GM23248 (cell line): ENCODE measurements around the gene SLC12A4. TPM values are rescaled to one million over a fixed set of nuclear protein-coding genes. Genes with fewer than 3 reads are reported as not detected.
"Not testable (repeated sequence)": the region's sequence is repeated elsewhere in the genome, so short reads cannot be mapped to it uniquely, and the experiment has no call there.

Source experiments
- DNase-seq: peaks from one replicate; pipeline ENCODE4 v3.0.0-alpha.2; 2015
- H2AFZ ChIP-seq: fragments of 200-600 bp; sonication (generic); 2 replicates; pipeline ENCODE4 v1.6.1; 2016; ENCODE audit warnings: antibody characterized with exemption
- H3F3A ChIP-seq: fragments of 200-600 bp; sonication (generic); 2 replicates; pipeline ENCODE4 v1.6.1; 2016; ENCODE audit warnings: mild to moderate bottlenecking, antibody characterized with exemption, mixed run types; ENCODE audit not compliant: insufficient read depth
- H3K27ac ChIP-seq: fragments of 200-600 bp; sonication (generic); 2 replicates; pipeline ENCODE4 v1.5.1; 2016; ENCODE audit warnings: mild to moderate bottlenecking
- H3K27me3 ChIP-seq: fragments of 200-600 bp; sonication (generic); replicated peaks from 2 replicates; pipeline ENCODE4 v1.6.1; 2016; ENCODE audit warnings: mild to moderate bottlenecking; ENCODE audit not compliant: insufficient read depth
- H3K36me3 ChIP-seq: fragments of 200-600 bp; sonication (generic); 2 replicates; pipeline ENCODE4 v1.6.1; 2016; ENCODE audit warnings: low read depth, mild to moderate bottlenecking
- H3K4me1 ChIP-seq: fragments of 200-600 bp; sonication (generic); 2 replicates; pipeline ENCODE4 v1.6.1; 2016; ENCODE audit warnings: mild to moderate bottlenecking; ENCODE audit not compliant: insufficient read depth
- H3K4me2 ChIP-seq: fragments of 200-600 bp; sonication (generic); one replicate; pipeline ENCODE4 v1.6.1; 2016; ENCODE audit warnings: mild to moderate bottlenecking; ENCODE audit not compliant: unreplicated experiment
- H3K4me3 ChIP-seq: fragments of 200-600 bp; sonication (generic); 2 replicates; pipeline ENCODE4 v1.5.1; 2016; ENCODE audit warnings: mild to moderate bottlenecking
- H3K79me2 ChIP-seq: fragments of 200-600 bp; sonication (generic); 2 replicates; pipeline ENCODE4 v1.6.1; 2016; ENCODE audit warnings: mild to moderate bottlenecking; ENCODE audit not compliant: insufficient read depth
- H3K9ac ChIP-seq: fragments of 200-600 bp; sonication (generic); 2 replicates; pipeline ENCODE4 v1.6.1; 2016; ENCODE audit warnings: mild to moderate bottlenecking
- H3K9me2 ChIP-seq: fragments of 200-600 bp; sonication (generic); 2 replicates; pipeline ENCODE4 v1.6.1; 2016; ENCODE audit warnings: mixed run types, mild to moderate bottlenecking, moderate library complexity; ENCODE audit not compliant: insufficient read depth
- H3K9me3 ChIP-seq: fragments of 200-600 bp; sonication (generic); one replicate; pipeline ENCODE4 v1.6.1; 2017; ENCODE audit warnings: low read depth
- H4K20me1 ChIP-seq: fragments of 200-600 bp; sonication (generic); 2 replicates; pipeline ENCODE4 v1.6.0; 2016; ENCODE audit not compliant: insufficient read depth
- EZH2 ChIP-seq: fragments of 200-600 bp; sonication (generic); IDR thresholded peaks from 2 replicates; pipeline ENCODE4 v1.6.1; 2018; ENCODE audit warnings: antibody characterized with exemption, mild to moderate bottlenecking; ENCODE audit not compliant: insufficient read depth, poor library complexity, severe bottlenecking
- EZH2phosphoT487 ChIP-seq: fragments of 200-600 bp; sonication (generic); IDR thresholded peaks from 2 replicates; pipeline ENCODE4 v1.6.1; 2018; ENCODE audit warnings: antibody characterized with exemption, moderate library complexity, mild to moderate bottlenecking, low read depth; ENCODE audit not compliant: insufficient read depth
- WGBS, 2 experiments: methylation state at CpG; one replicate each; pipeline ENCODE4 v1.1.6; 2015 to 2017; ENCODE audit warnings: low lambda C conversion rate in 2 of 2, low coverage in 1 of 2; ENCODE audit errors: missing lambda C conversion rate in 2 of 2; 5-methylcytosine and 5-hydroxymethylcytosine counted together
- in situ Hi-C: fragments of 300-500 bp; cut with MboI; formaldehyde crosslinking; loops from 2 replicates; pipeline ENCODE4 v1.15.0; 2020
- polyA plus RNA-seq: library from polyadenylated mRNA; unstranded; fragments of >200 nt; fragmentation: Nextera tagmentation; extraction: Ambion mirVana; gene quantifications from 2 replicates; pipeline ENCODE4 v1.2.1, GENCODE V29; 2016
- total RNA-seq: library from RNA; depleted of rRNA; stranded (reverse); fragments of >200 nt; shearing (Covaris generic); gene quantifications from 2 replicates; pipeline ENCODE4 v1.2.3, GENCODE V29; 2014

The SLC12A4 gene
- total and polyA plus RNA-seq, 2 experiments from 2014 or later = 63.0 to 101 TPM

GRCh38 chr16:67977469-67978227 lies 9.2 kb upstream of the SLC12A4 start:
- H3K27me3 ChIP-seq = no peaks in the 10 kb centered on the region
- no peaks in the 10 kb centered on the region for H4K20me1 ChIP-seq
- no peaks in the 10 kb centered on the region for H3K79me2 ChIP-seq
- no peak overlapping the region for H2AFZ ChIP-seq
- no peak overlapping the region for H3K4me2 ChIP-seq
- 78% methylated on average over 9 of the region's 9 CpGs for WGBS, 2 experiments
- in situ Hi-C loops = no loop called here
- no peaks in the 10 kb centered on the region for H3F3A ChIP-seq
- DNase-seq = no peak
- no peaks in the 10 kb centered on the region for H3K9me2 ChIP-seq
- no peaks in the 10 kb centered on the region for H3K4me1 ChIP-seq
- H3K9me3 ChIP-seq = no peaks in the 10 kb centered on the region
- TF ChIP-seq EZH2 = no peak
- no peak for TF ChIP-seq EZH2phosphoT487
- no peak overlapping the region for H3K27ac ChIP-seq
- H3K36me3 ChIP-seq = no peaks in the 10 kb centered on the region
- no peak overlapping the region for H3K4me3 ChIP-seq
- H3K9ac ChIP-seq = no peak overlapping the region

- Histone ChIP-seq H3K4me2 (no peak overlapping the region), H4K20me1 (no peaks in the 10 kb centered on the region), H3K9me2 (no peaks in the 10 kb centered on the region), H3K79me2 (no peaks in the 10 kb centered on the region), H2AFZ (no peak overlapping the region), H3K27me3 (no peaks in the 10 kb centered on the region), H3K9me3 (no peaks in the 10 kb centered on the region), H3K4me1 (no peaks in the 10 kb centered on the region), H3K9ac (no peak overlapping the region), H3K27ac (no peak overlapping the region), H3F3A (no peaks in the 10 kb centered on the region), H3K36me3 (no peaks in the 10 kb centered on the region), H3K4me3 (no peak overlapping the region)
- WGBS, 2 experiments = 51 to 65% methylated on average over 3 to 5 of the region's 5 CpGs
- no peak for TF ChIP-seq EZH2phosphoT487
- TF ChIP-seq EZH2 = no peak
- in situ Hi-C loops = no loop called here
- no peak for DNase-seq
Observed at GRCh38 chr16:67977005-67977404, 8.6 kb upstream of the SLC12A4 start.

- no peak overlapping the region for H3K27ac ChIP-seq
- H3K36me3 ChIP-seq = no peaks in the 10 kb centered on the region
- H4K20me1 ChIP-seq = no peaks in the 10 kb centered on the region
- no peaks in the 10 kb centered on the region for H3K9me3 ChIP-seq
- no peaks in the 10 kb centered on the region for H3K79me2 ChIP-seq
- H3K4me3 ChIP-seq = no peak overlapping the region
- no peak overlapping the region for H3K9ac ChIP-seq
- WGBS, 2 experiments = 79 to 92% methylated on average over 2 of the region's 2 CpGs
- H3K9me2 ChIP-seq = no peaks in the 10 kb centered on the region
- H3K4me2 ChIP-seq = no peak overlapping the region
- in situ Hi-C loops = no loop called here
- H3K4me1 ChIP-seq = no peaks in the 10 kb centered on the region
- H3K27me3 ChIP-seq = no peaks in the 10 kb centered on the region
- H2AFZ ChIP-seq = no peak overlapping the region
- no peak for DNase-seq
- TF ChIP-seq EZH2 = no peak
- TF ChIP-seq EZH2phosphoT487 = no peak
- H3F3A ChIP-seq = no peaks in the 10 kb centered on the region
Observed at GRCh38 chr16:67976205-67976604, 7.8 kb upstream of the SLC12A4 start.

GRCh38 chr16:67975321-67976105 lies 7.1 kb upstream of the SLC12A4 start:
- Histone ChIP-seq H3K27ac (no peak overlapping the region), H3F3A (no peaks in the 10 kb centered on the region), H3K4me2 (no peak overlapping the region), H3K4me1 (no peaks in the 10 kb centered on the region), H3K9ac (no peak overlapping the region), H3K9me2 (no peaks in the 10 kb centered on the region), H3K79me2 (no peaks in the 10 kb centered on the region), H3K36me3 (no peaks in the 10 kb centered on the region), H4K20me1 (no peaks in the 10 kb centered on the region), H2AFZ (no peak overlapping the region), H3K4me3 (no peak overlapping the region), H3K9me3 (no peaks in the 10 kb centered on the region), H3K27me3 (no peaks in the 10 kb centered on the region)
- TF ChIP-seq EZH2 (no peak), EZH2phosphoT487 (no peak)
- no peak for DNase-seq
- in situ Hi-C loops = no loop called here
- 69% methylated on average over 13 to 14 of the region's 14 CpGs for WGBS, 2 experiments

- H3K9ac ChIP-seq, H3K27me3 ChIP-seq, H3F3A ChIP-seq, H3K9me3 ChIP-seq, H3K4me2 ChIP-seq, H3K79me2 ChIP-seq, H2AFZ ChIP-seq, DNase-seq, H3K4me3 ChIP-seq, in situ Hi-C loops, H3K36me3 ChIP-seq, H4K20me1 ChIP-seq, H3K9me2 ChIP-seq, H3K27ac ChIP-seq, H3K4me1 ChIP-seq: not testable (repeated sequence)
- WGBS, 2 experiments = 95 to 96% methylated on average over 6 to 7 of the region's 7 CpGs
Observed at GRCh38 chr16:67972285-67972684, 3.8 kb upstream of the SLC12A4 start.
